HG02642 (cell line): Measurements from ENCODE around the gene TAC3.
"Not testable (repeated sequence)": the region's sequence is repeated elsewhere in the genome, so short reads cannot be mapped to it uniquely, and the experiment has no call there.

Experiments used
- ATAC-seq: cut with Tn5 transposase; IDR thresholded peaks from one replicate; pipeline ENCODE4 v1.9.1; 2021; ENCODE audit warnings: mild to moderate bottlenecking; ENCODE audit not compliant: unreplicated experiment, poor library complexity

The TAC3 gene

DNA sequence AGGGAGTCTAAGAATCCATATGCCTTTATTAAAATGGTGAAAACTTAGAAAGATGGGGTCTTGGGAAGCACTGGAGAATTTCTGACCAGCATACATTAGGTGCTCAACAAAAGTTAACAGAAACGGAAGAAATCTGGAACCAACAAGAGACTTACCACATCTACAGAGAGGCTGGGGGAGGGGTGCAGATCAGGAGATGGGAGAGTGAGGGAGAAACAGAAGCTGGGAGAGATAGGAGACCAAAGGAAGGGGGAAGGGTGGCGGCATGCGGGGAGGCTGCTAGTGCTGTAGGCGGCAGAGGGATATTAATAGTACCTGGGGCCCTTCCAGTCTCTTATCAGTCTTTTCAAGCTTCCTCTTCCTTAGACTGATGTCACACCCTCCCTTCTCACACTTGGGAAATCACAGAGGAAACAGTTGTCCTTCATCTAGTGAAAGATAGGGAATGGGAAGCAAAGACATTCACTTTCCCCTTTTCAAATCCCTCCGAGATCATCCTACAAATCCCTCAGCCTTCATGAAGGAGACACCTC, 28.1 kb downstream of the TAC3 start:
- ATAC-seq = no peak

DNA sequence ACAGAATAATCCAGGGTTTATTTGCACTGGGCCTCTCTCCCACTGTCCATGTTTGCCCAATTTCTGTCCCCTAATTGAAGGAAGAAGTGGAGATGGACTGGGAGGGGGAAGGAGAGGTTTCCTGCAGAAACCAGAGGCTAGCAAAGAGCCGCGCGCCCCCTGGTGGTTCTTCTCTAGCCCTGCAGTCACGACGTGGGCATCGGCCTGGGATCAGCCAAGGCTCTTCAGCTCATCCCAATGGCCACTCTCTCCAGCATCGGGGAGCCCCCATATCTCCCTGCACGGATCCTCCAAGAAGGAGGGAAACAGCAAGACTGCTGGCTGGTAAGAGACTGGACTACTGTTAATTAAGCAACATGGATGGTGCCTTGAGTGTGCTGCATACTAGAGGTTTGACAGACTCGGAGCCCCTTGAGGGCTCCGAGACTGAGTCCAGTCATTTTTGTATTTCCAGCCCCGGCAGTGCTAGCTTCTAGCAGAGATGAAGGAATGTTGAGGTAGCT, 28.7 kb downstream of the TAC3 start:
- peak; percentile 71 for ATAC-seq

DNA sequence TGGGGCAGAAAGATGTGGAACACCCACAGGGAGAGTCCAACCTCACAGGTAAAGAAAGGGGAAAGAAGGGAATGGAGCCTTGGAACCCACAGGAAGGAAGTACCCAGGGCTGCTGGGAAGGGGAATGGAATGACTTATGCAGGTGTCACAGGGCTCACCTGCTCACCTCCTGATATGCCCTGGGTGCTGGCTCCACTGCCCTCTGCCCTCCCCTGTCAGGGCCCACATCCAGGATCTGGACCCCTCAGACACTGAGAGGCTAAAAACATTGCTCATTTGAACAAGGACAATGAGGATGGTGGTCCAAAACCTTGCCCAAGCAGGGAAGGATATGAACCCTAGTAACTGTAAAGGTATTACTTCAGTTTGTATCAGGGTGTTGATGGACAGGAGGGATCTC, 29.3 kb downstream of the TAC3 start:
- ATAC-seq = no peak

DNA sequence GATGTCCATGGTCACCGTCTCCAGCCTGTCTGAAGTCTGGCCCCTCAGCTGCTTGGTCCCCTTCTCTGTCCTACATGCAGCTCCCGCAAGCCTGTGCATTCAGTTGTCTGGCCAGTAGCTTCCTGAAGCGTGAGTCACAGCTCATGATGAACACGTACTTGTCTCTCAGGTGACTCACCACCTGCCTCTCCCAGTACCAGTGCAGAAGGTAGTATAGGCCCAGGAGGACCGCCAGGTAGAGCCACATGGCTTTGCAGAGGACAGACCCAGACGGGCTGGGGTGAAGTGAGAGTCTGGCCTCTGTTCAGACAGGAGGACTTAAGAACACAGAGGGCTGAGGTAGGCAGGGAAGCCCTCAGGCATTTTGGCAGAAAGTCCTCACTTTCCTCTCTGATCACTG, 30.6 kb downstream of the TAC3 start:
- not testable (repeated sequence) for ATAC-seq

DNA sequence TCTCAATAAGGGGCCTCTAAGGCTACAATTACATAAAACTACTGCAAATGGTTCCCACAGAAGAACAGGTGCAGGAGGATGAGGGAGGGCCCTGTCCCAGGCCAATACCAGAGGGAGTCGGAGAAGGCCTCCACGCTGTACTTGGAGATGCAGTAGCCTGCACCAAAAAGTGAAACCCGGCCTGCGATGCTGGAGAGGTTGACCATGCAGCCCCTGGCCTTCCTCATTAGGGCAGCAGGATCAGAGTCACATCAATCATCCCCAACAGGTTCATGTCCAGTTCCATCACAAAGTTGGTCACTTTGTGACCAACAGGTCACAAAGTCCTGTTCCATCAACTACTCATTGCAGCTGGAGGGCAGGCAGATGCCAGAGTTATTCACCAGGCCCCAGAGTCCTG, 32.9 kb downstream of the TAC3 start:
- no peak for ATAC-seq

DNA sequence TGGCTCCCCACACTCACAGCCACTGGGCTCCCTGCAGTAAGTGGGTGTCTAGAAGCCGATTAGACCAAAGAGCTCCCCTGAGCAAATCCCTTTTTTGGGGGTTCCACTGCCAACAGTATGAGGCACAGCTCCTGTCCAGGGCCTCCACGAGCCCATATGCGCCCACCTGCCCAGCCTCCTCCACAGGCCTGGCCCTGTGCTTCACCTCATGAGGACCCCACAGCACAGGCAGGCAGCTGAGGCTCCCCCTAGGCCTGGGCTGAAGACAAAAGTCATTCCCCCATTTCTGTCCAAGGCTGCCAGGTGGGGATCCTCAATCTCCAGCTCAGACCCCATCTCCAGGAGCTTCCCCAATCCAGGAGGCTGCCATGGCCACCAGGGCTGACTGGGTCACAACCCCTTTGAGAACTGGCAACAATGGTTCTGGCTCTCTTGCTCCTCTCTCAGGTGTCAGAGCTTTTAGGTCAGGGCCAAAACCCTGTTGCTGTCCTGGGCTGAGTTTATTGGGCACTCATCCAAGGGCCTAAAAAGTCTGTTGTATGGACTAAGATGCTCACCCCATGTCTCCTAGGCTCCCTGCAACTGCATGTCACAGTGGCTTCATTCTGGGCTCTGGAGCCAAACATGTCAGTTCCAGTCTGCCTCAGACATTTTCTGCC, 33.6 kb downstream of the TAC3 start:
- not testable (repeated sequence) for ATAC-seq

DNA sequence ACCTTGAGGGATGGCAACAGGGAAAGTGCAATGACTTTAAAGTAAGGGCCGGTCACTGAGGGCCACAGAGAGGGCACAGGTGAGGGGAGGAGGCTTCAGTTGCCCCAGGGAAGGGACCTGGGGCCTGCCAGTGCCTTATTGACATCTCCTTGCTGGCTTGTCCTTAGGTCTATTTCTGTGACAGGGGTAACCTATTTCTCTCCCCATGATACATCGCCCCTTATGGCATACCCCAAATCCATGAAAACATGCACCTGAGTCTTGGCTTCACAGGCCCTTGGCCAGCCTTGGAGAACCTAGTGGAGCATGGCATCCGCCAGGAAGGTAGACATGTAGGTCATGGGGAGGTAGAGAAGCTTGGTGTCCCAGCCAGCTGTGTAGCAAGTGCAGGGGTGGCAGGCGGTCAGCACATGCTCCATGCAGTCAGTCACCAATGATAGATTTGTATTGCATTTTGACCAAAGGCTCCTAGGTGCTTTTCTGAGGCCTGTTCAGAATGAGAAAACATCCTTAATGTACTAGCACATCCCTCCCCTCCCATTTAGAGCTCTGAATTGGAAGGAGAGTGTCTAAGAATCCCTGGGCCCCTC, 35.3 kb downstream of the TAC3 start:
- ATAC-seq = no peak

DNA sequence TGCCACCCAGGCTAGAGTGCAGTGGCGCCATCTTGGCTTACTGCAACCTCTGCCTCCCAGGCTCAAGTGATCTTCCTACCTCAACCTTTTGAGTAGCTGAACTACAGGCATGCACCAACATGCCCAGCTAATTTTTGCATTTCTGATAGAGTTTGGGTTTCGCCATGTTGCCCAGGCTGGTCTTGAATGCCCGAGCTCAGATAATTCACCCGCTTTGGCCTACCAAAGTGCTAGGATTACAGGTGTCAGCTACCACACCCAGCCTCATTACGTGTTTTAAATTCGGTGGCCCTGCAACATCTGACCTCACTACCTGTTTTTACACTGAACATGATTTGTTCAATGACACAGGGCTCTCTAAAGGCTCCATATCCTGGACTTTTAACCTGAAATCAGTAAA, 36.1 kb downstream of the TAC3 start:
- no peak for ATAC-seq

DNA sequence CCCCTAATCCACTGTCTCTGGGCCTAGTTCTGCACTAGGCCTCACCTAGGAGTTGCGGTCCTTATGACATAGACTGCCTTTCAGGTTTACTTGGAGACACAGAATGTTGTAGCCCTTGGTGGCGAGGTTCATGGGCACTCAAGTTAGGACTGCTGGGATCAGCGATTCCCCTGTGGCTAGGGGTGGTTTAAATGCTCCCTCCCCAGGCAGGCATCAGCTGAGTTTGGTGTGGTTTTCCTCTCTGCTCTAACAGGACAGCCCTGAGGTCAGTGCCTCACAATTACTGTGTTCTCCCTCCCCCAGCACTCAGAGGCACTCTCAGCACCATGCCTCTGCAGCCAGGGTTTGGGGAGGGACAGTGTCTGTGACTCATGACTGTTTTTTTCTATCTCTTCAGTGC, 36.7 kb downstream of the TAC3 start:
- ATAC-seq = no peak

DNA sequence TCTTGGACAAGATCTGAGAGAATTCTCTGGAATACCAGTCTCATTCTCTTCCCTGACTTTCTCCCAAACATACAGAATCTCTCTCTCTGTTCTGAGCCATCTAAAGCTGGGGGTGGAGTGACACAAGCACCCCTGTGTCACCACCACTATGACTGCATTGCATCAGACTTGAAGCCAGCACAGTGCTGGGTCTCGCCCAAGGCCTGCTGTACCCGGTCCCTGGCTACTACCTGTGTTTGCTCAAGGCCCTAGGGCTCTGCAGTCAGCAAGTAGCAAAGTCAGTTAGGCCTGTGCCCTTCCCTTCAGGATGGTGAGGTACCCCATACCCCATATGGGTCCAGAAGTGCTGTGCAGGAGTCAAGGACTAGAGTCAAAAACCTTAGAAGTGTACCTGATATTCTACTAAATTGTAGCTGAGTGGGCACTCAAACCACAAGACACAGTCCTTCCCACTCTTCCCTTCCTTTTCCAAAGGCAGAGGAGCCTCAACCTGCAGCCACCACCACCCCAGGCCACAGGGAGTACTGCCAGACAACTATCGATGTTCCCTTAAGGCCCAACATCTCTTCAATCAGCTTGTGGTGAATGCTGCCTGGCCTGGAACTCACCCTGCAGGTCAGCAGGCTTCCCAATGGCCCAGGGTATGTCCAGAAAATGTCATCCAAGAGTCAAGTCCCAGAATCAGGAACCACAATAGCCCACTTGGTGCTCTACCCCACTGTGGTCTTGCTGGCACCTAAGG, 37.8 kb downstream of the TAC3 start:
- no peak for ATAC-seq

DNA sequence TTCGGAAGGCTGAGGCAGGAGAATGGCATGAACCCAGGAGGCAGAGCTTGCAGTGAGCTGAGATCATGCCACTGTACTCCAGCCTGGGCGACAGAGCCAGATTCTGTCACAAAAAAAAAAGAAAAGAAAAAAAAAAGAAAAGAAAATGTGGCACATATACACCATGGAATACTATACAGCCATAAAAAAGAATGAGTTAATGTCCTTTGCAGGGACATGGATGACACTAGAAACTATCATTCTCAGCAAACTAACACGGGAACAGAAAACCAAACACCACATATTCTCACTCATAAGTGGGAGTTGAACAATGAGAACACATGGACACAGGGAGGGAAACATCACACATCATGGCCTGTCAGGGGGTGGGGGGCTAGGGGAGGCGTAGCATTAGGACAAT, 39.0 kb downstream of the TAC3 start:
- ATAC-seq = not testable (repeated sequence)

DNA sequence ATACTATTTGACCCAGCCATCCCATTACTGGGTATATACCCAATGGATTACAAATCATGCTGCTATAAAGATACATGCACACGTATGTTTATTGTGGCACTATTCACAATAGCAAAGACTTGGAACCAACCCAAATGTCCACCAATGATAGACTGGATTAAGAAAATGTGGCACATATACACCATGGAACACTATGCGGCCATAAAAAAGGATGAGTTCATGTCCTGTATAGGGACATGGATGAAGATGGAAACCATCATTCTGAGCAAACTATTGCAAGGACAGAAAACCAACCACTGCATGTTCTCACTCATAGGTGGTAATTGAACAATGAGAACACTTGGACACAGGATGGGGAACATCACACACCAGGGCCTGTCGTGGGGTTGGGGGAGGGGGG, 42.1 kb downstream of the TAC3 start:
- not testable (repeated sequence) for ATAC-seq

DNA sequence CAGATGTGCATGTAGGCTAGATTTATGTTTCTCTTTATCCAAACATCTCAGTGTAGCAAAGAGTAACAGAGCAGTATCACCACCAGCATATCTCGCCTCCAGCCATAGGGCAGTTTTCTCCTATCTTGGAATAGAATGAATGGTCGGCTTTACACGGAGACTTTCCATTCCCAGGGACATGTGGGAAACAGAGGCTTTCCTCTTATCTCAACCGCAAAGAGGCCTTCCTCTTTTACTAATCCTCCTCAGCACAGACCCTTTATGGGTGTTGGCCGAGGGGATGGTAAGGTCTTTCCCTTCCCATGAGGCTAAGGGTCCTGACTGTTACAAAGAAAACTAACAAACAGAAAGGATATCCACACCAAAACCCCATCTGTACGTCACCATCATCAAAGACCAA, 47.4 kb downstream of the TAC3 start:
- ATAC-seq = not testable (repeated sequence)

DNA sequence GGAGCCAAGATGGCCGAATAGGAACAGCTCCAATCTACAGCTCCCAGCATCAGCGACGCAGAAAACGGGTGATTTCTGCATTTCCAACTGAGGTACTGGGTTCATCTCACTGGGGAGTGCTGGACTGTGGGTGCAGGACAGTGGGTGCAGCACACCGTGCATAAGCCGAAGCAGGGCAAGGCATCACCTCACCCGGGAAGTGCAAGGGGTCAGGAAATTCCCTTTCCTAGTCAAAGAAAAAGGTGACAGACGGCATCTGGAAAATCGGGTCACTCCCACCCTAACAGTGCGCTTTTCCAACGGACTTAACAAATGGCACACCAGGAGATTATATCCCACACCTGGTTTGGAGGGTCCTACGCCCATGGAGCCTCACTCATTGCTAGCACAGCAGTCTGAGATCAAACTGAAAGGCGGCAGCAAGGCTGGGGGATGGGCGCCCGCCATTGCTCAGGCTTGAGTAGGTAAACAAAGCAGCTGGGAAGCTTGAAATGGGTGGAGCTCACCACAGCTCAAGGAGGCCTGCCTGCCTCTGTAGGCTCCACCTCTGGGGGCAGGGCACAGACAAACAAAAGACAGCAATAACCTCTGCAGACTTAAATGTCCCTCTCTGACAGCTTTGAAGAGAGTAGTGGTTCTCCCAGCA, 50.2 kb downstream of the TAC3 start:
- not testable (repeated sequence) for ATAC-seq

DNA sequence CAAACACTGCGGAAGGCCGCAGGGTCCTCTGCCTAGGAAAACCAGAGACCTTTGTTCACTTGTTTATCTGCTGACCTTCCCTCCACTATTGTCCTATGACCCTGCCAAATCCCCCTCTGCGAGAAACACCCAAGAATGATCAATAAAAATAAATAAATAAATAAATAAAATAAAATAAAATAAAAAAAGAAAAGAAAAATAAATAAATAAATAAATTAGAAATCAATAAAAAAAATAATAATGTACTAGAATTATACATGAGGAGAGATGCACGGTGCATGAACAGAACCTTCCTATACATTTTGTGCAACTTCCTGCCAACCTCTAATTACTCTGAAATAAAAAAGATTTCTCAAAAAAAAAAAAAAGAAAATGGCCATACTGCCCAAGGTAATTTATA, 51.2 kb downstream of the TAC3 start:
- not testable (repeated sequence) for ATAC-seq

DNA sequence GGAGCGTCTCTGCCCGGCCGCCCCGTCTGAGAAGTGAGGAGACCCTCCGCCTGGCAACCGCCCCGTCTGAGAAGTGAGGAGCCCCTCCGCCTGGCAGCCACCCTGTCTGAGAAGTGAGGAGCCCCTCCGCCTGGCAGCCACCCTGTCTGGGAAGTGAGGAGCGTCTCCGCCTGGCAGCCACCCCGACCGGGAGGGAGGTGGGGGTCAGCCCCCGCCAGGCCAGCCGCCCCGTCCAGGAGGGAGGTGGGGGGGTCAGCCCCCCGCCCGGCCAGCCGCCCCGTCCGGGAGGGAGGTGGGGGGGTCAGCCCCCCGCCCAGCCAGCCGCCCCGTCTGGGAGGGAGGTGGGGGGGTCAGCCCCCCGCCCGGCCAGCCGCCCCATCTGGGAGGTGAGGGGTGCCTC, 52.8 kb downstream of the TAC3 start:
- not testable (repeated sequence) for ATAC-seq

DNA sequence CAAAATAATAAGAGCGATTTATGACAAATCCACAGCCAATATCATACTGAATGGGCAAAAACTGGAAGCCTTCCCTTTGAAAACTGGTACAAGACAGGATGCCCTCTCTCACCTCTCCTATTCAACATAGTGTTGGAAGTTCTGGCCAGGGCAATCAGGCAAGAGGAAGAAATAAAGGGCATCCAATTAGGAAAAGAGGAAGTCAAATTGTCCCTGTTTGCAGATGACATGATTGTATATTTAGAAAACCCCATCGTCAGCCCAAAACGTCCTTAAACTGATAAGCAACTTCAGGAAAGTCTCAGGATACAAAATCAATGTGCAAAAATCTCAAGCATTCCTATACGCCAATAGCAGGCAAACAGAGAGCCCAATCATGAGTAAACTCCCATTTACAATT, 54.1 kb downstream of the TAC3 start:
- not testable (repeated sequence) for ATAC-seq
